Right renal pelvis (tissue), 4 donors: ENCODE data around the gene TJP3. TPM values are rescaled to one million over a fixed set of nuclear protein-coding genes. Genes with fewer than 3 reads are reported as not detected.
"Not testable (repeated sequence)": the region's sequence is repeated elsewhere in the genome, so short reads cannot be mapped to it uniquely, and the experiment has no call there.

Experiments
- DNase-seq, 4 donors: peaks; one replicate each; pipeline ENCODE4 v3.0.0-alpha.2; 2013; ENCODE audit warnings: low read depth in 4 of 4, low spot score in 3 of 4, missing footprints in 1 of 4
- polyA plus RNA-seq, 4 donors: library from polyadenylated mRNA; unstranded; fragments of 120-200 nt; gene quantifications; one replicate each; pipeline ENCODE4 v1.2.1, GENCODE V29; 2013; ENCODE audit not compliant: insufficient read length in 4 of 4

TJP3 gene
- polyA plus RNA-seq, 4 donors: 7.7 to 11.3 (median 9.6) TPM

DNA sequence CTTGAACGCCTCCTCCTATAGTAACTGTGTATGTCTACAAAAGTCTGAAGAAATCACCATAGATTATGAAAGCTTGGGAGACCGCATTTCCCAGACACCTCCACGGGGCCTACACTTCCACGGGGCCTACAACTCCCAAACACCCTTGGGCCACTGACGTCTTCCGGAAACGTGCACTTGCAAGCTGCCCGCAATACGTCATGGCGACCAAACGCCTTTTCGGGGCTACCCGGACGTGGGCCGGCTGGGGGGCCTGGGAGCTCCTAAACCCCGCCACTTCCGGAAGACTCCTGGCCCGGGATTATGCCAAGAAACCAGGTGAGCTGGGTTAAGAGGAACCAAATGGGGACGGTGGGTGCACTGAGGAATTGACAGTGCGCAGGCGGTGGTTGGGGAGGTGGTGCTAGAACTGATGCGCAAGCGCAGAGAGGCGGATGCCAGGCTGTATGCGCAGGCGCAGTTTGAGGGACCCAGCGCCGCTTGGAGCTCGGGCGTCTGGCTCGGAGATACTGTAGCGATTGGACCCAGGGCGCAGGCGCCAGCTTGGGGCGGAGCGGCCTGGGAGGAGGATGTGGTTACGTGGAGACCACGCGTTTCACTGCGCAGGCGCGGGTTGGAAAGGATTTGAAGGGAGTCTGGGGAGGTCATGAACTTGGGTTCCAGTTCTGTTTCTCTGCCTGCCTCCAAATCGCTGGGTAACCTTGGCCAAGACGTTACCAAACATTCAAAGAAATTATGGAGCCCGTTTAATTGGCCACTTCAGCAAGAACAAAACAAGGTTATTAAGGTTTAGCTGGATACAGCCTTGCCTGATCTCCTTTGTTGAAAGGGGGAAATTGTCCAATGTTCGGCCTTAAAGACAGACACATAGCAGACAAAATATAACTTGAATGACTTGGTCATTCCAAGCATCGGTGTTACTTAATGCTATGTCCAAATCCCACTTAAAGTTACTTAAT lies 54.6 kb downstream of the TJP3 start, which contains the start of gene MRPL54:
MRPL54 (plus strand) TSS at position 182 of the 959 bp plus-strand sequence; CDS start at position 201, 19 bp downstream.
- DNase-seq: peak; percentile 99 to 100 (median 99)

GRCh38 chr19:3765121-3765520 lies 56.9 kb downstream of the TJP3 start:
- no peak for DNase-seq

DNA sequence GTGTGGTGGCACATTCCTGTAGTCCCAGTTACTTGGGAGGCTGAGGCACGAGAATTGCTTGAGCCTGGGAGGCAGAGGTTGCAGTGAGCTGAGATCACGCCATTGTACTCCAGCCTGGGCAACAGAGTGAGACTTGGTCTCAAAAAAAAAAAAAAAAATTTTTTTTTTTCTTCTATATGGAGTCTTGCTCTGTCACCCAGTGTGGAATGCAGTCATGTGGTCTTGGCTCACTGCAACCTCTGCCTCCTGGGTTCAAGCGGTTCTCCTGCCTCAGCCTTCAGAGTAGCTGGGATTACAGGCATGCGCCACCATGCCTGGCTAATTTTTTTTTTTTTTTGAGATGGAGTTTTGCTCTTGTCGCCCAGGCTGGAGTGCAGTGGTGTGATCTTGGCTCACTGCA lies 57.6 kb downstream of the TJP3 start:
- DNase-seq: not testable (repeated sequence)

GRCh38 chr19:3766520-3766919 lies 58.3 kb downstream of the TJP3 start:
- no peak for DNase-seq

- no peak for DNase-seq
Measured at GRCh38 chr19:3767050-3767449, 58.9 kb downstream of the TJP3 start.

DNA sequence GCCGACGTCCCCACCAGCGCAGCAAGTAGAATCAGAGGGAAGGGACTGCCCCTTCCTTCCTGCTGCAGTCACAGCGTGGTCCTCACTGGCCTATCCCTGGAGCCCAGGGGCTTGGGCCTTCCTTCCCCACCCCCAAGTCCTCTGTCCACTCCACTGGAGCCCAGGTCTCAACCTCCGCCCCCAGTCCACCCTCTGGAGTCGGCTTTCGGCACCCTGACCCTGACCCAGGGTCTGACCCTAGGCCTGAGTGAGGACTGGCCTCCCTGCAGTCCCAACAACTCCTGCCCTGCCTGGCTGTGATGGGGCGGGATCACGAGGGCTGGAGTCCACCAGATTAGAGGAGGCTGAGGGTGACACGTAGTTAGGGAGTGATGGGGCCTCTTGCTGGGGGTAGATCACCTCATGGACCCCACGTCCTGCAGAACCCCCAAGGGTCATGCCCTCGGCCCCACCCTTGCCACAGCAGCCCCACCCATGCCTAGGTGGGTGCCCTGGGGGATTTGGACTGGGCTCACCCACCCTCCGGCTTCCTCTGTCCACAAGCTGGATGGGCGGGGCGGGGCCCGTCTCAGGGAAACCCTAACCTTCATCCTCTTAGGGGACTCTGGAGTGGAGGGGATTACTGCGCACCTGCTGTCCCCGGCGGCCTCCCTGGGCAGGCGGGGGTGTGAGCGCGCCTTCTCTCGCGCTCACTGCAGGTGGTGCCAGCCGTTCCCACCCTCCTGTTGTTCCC lies 60.0 kb downstream of the TJP3 start:
- no peak for DNase-seq

GRCh38 chr19:3768748-3769099 lies 60.5 kb downstream of the TJP3 start:
- no peak for DNase-seq

GRCh38 chr19:3769494-3769893 lies 61.3 kb downstream of the TJP3 start:
- no peak for DNase-seq

DNA sequence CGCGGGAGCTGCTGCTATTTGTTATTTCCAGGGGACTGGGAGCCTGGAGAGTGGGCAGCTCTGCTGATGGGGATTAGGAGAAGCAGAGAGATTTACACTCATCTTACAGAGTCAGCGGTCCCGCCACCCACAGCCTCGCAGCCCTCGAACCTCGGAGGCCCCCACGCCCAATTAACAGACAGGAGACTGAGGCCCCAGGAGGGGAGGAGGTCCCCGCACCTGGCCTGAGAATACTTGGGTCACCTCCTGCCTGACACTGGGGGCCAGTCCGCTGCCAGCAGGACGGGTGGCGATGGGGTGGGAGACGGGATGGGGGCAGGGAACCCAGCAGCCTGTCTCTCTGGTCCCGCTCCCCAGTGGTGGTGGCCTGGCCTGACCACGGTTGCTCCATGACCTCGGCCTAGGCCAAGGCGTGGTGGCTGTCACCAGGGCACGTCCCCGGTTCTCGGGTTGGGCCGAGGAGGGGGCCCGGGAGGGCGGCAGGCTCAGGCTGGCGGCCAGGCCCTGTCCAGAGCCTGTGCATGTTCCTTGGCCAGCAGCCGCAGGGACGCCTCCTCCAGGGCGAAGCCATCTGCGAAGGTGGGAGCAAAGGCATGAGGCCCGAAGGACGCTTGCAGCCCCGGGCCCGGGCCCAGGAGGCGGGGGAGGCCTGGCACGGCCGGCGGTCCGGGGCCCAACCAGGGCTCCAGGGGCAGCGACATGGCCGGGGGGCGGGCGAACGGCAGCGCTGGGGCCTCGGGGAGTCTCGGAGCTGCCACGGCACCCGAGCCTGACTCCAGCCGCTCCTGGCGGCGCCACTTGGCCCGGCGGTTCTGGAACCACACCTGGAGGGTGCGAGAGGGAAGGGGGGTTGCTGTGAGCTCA lies 62.2 kb downstream of the TJP3 start:
- no peak for DNase-seq

DNA sequence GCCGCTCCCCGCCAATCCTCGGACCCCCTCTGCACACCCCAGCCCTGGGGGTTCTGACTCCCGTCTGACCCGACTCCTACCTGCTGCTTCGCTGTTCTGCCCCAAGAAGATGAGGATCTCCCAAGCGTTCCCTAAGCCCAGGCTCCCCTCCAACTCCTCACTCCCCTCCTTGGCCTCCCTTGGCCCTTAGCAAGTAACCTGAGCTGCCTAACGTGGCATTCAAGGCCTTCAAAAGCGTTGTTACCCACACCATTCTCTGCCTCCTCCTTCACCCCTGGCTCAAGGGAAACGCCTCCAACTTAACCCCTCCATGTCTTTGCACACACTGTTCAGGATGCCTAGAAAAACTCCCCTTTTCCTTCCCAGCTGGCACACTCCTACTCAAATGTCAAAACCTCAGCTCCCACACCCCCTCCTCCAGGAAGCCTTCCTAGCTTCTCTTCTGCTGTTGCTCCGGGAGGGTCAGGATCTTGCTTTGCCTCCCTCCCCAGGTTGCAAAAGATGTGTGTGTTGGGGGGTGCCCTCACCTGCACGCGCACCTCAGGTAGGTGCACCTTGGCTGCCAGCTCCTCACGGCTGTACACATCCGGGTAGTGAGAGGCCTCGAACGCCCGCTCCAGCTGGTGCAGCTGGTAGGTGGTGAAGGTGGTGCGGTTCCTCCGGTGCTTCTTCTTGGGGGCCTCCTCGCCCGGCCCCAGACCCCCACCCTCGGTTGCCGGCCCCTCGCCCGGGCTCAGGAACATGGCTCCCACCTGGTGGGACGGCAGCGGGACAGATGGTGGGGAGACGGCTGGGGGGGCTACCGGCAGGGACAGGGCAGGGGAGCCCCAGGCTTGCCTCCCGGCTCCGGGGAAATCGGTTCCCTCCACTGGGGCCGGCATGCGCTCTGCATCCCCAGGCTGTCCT lies 63.1 kb downstream of the TJP3 start:
- DNase-seq: no peak

GRCh38 chr19:3771906-3772455 lies 63.8 kb downstream of the TJP3 start, which contains the start of gene RAX2:
TSS of gene RAX2 (minus strand) at chr19:3772228. CDS start at chr19:3771742, 486 bp downstream.
- DNase-seq: peak in 1 of 4 donors; percentile 26

DNA sequence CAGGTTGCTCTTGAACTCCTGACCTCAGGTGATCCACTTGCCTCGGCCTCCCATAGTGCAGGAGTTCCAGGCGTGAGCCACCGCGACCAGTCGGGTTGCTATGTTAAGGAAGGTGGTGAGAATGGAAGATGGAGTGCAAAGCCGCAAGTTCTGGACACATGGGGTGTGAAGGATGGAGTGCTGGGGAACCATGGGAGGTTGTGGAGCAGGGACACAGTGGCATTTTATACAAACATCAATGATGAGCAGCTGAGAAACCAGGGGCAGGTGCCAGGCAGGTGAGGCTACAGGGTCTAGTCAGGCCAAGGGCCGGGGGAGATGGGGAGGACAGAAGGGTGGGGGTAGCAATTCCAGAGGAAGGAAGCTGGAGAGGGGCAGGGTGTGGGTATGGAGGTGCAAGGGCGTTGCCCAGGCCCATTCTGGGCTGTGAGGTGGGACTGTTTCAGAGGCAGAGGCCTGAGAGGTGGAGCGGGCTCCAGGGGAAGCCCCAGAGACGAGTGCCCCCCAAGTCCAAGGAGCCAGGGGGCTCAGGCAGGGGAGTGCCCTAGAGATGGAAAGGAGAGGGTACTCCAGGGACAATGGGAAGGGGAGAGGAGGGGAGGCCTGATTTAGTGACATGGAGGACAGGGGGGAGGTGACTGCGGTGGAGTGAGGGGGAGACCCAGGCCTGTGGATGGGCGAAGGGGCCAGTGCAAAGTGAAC lies 65.8 kb downstream of the TJP3 start:
- no peak for DNase-seq

- no peak for DNase-seq
Measured at GRCh38 chr19:3774621-3775373, 66.6 kb downstream of the TJP3 start.

- DNase-seq: no peak
Measured at GRCh38 chr19:3775374-3775711, 67.2 kb downstream of the TJP3 start.

- no peak for DNase-seq
Measured at GRCh38 chr19:3775831-3776230, 67.6 kb downstream of the TJP3 start.

- no peak for DNase-seq
Measured at GRCh38 chr19:3776479-3777040, 68.4 kb downstream of the TJP3 start.

DNA sequence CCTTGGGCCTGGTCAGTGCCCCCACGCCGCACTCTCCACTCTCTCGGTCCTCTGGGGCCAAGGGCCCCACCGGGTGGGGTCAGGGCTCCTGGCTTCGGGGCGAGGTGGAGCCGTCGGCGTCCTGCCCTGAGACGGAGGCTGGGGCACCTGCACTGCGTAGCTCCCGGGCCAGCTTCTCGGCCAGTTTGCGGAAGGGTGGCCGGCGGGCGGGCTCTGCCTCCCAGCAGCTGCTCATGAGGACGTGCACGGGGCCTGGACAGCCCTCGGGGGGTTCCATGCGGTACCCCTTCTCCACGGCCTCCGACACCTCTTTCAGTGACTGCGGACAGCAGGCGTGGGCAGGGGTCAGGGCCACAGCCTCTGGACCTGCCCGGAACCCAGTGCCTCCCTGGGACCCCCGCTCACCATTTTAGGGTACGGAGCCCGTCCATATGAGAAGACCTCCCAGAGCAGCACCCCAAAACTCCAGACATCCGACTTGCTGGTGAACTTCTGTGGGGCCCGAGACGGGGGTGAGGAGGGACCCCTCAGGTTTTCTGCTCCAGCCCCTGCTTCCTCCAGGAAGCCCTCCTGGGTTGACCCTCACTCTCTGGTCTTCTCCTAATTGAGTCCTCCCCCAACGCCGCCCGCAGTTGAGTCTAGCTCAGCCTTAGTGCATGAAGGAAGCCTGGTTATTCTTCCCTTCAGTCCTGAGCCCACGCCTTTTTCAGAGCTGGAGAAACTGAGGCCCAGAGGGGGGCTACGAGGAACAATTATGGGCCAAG lies 70.1 kb downstream of the TJP3 start:
- no peak for DNase-seq
